GM12878 (cell line): ENCODE results near the gene CHMP4A.
"Not testable (repeated sequence)": the region's sequence is repeated elsewhere in the genome, so short reads cannot be mapped to it uniquely, and the experiment has no call there.

Source experiments
- FOS ChIP-seq: IDR thresholded peaks from 3 replicates; pipeline ENCODE4 v1.6.1; 2011; ENCODE audit warnings: borderline replicate concordance; ENCODE audit not compliant: insufficient read length; ENCODE audit errors: extremely low read depth
- MYC ChIP-seq: IDR thresholded peaks from 2 replicates; pipeline ENCODE4 v1.6.1; 2011; ENCODE audit warnings: mild to moderate bottlenecking, low read length, moderate library complexity, inconsistent platforms; ENCODE audit not compliant: insufficient read depth, insufficient replicate concordance, insufficient read length, severe bottlenecking
- SPI1 ChIP-seq: IDR thresholded peaks from 2 replicates; pipeline ENCODE4 v1.6.1; 2011; ENCODE audit warnings: low read depth, mild to moderate bottlenecking, low read length, moderate library complexity, borderline replicate concordance; ENCODE audit not compliant: insufficient read depth

DNA sequence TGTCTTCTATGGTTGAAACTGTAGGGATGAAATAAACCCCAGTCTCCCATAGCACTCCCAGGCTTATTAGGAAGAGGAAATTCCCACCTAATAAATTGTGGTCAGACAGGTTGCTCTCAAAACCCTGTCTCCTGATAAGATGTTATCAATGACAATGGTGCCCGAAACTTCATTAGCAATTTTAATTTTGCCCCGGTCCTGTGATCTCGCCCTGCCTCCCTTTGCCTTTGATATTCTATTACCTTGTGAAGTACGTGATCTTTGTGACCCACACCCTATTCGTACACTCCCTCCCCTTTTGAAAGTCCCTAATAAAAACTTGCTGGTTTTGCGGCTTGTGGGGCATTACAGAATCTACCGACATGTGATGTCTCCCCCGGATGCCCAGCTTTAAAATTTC, 10.8 kb downstream of the CHMP4A start:
- not testable (repeated sequence) for TF ChIP-seq FOS, MYC, SPI1
